Activated CD4-positive, alpha-beta memory T cell treated with anti-CD3 and anti-CD28 coated beads, Interleukin-2, amount 10 ng/mL, durations not matched to agents 7 days and 5 days (primary cell): Measurements from ENCODE around the gene GAL3ST1. TPM values are rescaled to one million over a fixed set of nuclear protein-coding genes. Genes with fewer than 3 reads are reported as not detected.
"Not testable (repeated sequence)": the region's sequence is repeated elsewhere in the genome, so short reads cannot be mapped to it uniquely, and the experiment has no call there.

ENCODE experiments used
- CTCF ChIA-PET: fragments of 350-600 bp; sonication (Branson Sonifier 250); formaldehyde crosslinking; loops from one replicate; lab custom pipeline; 2021; ENCODE audit warnings: antibody characterized with exemption, inconsistent platforms; lab: Charles Lee
- POLR2A ChIA-PET: fragments of 350-600 bp; sonication (Branson Sonifier 250); formaldehyde crosslinking; loops from one replicate; lab custom pipeline; 2021; ENCODE audit warnings: antibody characterized with exemption; lab: Charles Lee
- DNase-seq: peaks from one replicate; pipeline ENCODE4 v3.0.0-alpha.2; 2020
- H3K27ac Mint-ChIP-seq: one replicate; pipeline ENCODE4 v1.8.0; 2021; ENCODE audit warnings: mild to moderate bottlenecking, mixed read lengths
- H3K27me3 Mint-ChIP-seq: one replicate; pipeline ENCODE4 v1.8.0; 2021; ENCODE audit warnings: mixed read lengths
- H3K36me3 Mint-ChIP-seq: one replicate; pipeline ENCODE4 v1.8.0; 2021; ENCODE audit warnings: low read depth, mixed read lengths
- H3K4me1 Mint-ChIP-seq: one replicate; pipeline ENCODE4 v1.8.0; 2021; ENCODE audit warnings: mixed read lengths
- H3K4me3 Mint-ChIP-seq: one replicate; pipeline ENCODE4 v1.8.0; 2021; ENCODE audit warnings: mild to moderate bottlenecking, mixed read lengths
- H3K9me3 Mint-ChIP-seq: one replicate; pipeline ENCODE4 v1.8.0; 2021; ENCODE audit warnings: mixed read lengths
- total RNA-seq, 2 experiments: library from RNA; stranded (reverse); gene quantifications; one replicate each; pipeline ENCODE4 v1.2.3, GENCODE V29; 2021

GAL3ST1 gene
- total RNA-seq, 2 experiments from 2014 or later = not detected

- ChIA-PET CTCF (no interaction called here), POLR2A (no interaction called here)
- peaks cover 19% of the 10 kb centered on the region for H3K27me3 Mint-ChIP-seq
- no peaks in the 10 kb centered on the region for H3K9me3 Mint-ChIP-seq
- no peak for DNase-seq
- H3K27ac Mint-ChIP-seq = no peak overlapping the region
- H3K4me1 Mint-ChIP-seq = no peaks in the 10 kb centered on the region
- H3K4me3 Mint-ChIP-seq = no peak overlapping the region
- peaks cover 25% of the 10 kb centered on the region for H3K36me3 Mint-ChIP-seq
These were observed 1.4 kb downstream of the GAL3ST1 start for GRCh38 chr22:30572840-30573593.

- no peak overlapping the region for H3K27ac Mint-ChIP-seq
- peaks cover 19% of the 10 kb centered on the region for H3K27me3 Mint-ChIP-seq
- peaks cover 18% of the 10 kb centered on the region for H3K36me3 Mint-ChIP-seq
- no peaks in the 10 kb centered on the region for H3K9me3 Mint-ChIP-seq
- no peak for DNase-seq
- H3K4me1 Mint-ChIP-seq = no peaks in the 10 kb centered on the region
- ChIA-PET CTCF (no interaction called here), POLR2A (no interaction called here)
- no peak overlapping the region for H3K4me3 Mint-ChIP-seq
These were observed 2.3 kb downstream of the GAL3ST1 start for GRCh38 chr22:30572210-30572609.

GRCh38 chr22:30569674-30570202, 4.7 kb downstream of the GAL3ST1 start:
- Mint-ChIP-seq H3K27ac (no peak overlapping the region), H3K36me3 (no peaks in the 10 kb centered on the region), H3K27me3 (peaks cover 19% of the 10 kb centered on the region), H3K4me1 (no peaks in the 10 kb centered on the region), H3K4me3 (no peak overlapping the region), H3K9me3 (no peaks in the 10 kb centered on the region)
- ChIA-PET CTCF (interaction anchor here (0.7 kb wide), 1 partner anchor 85 kb away, joined by 3 read pairs; no protein-coding TSS in a partner anchor), POLR2A (no interaction called here)
- no peak for DNase-seq

- H3K36me3 Mint-ChIP-seq = no peaks in the 10 kb centered on the region
- H3K27ac Mint-ChIP-seq = no peak overlapping the region
- POLR2A ChIA-PET = no interaction called here
- no peaks in the 10 kb centered on the region for H3K4me1 Mint-ChIP-seq
- H3K27me3 Mint-ChIP-seq = peaks cover 12% of the 10 kb centered on the region
- H3K9me3 Mint-ChIP-seq = no peaks in the 10 kb centered on the region
- no peak overlapping the region for H3K4me3 Mint-ChIP-seq
- no peak for DNase-seq
- CTCF ChIA-PET = no interaction called here
These were observed 6.2 kb downstream of the GAL3ST1 start for GRCh38 chr22:30568137-30568805.

- H3K4me3 Mint-ChIP-seq, DNase-seq, H3K4me1 Mint-ChIP-seq, H3K9me3 Mint-ChIP-seq, CTCF ChIA-PET, POLR2A ChIA-PET, H3K36me3 Mint-ChIP-seq, H3K27ac Mint-ChIP-seq: not testable (repeated sequence)
- peaks cover 11% of the 10 kb centered on the region for H3K27me3 Mint-ChIP-seq
These were observed 7.2 kb downstream of the GAL3ST1 start for GRCh38 chr22:30567277-30567676.

GRCh38 chr22:30566125-30566524, 8.3 kb downstream of the GAL3ST1 start:
- H3K36me3 Mint-ChIP-seq = no peaks in the 10 kb centered on the region
- CTCF ChIA-PET = no interaction called here
- H3K27me3 Mint-ChIP-seq = peaks cover 11% of the 10 kb centered on the region
- H3K4me3 Mint-ChIP-seq = no peak overlapping the region
- POLR2A ChIA-PET = no interaction called here
- no peaks in the 10 kb centered on the region for H3K9me3 Mint-ChIP-seq
- no peaks in the 10 kb centered on the region for H3K4me1 Mint-ChIP-seq
- DNase-seq = no peak
- H3K27ac Mint-ChIP-seq = no peak overlapping the region

GRCh38 chr22:30565341-30565740, 9.1 kb downstream of the GAL3ST1 start:
- DNase-seq = no peak
- CTCF ChIA-PET = no interaction called here
- Mint-ChIP-seq H3K27me3 (peaks cover 10% of the 10 kb centered on the region), H3K4me3 (no peak overlapping the region), H3K27ac (no peak overlapping the region), H3K9me3 (no peaks in the 10 kb centered on the region), H3K36me3 (no peaks in the 10 kb centered on the region), H3K4me1 (no peaks in the 10 kb centered on the region)
- POLR2A ChIA-PET = no interaction called here

- Mint-ChIP-seq H3K27me3 (peaks cover 10% of the 10 kb centered on the region), H3K4me1 (no peaks in the 10 kb centered on the region), H3K9me3 (no peaks in the 10 kb centered on the region), H3K27ac (no peak overlapping the region), H3K4me3 (no peak overlapping the region), H3K36me3 (no peaks in the 10 kb centered on the region)
- ChIA-PET POLR2A (no interaction called here), CTCF (no interaction called here)
- no peak for DNase-seq
These were observed 9.7 kb downstream of the GAL3ST1 start for GRCh38 chr22:30564761-30565119.

GRCh38 chr22:30564045-30564760, 10.3 kb downstream of the GAL3ST1 start:
- H3K4me3 Mint-ChIP-seq = no peak overlapping the region
- no peaks in the 10 kb centered on the region for H3K4me1 Mint-ChIP-seq
- no peak for DNase-seq
- no peak overlapping the region for H3K27ac Mint-ChIP-seq
- CTCF ChIA-PET = no interaction called here
- POLR2A ChIA-PET = no interaction called here
- no peaks in the 10 kb centered on the region for H3K9me3 Mint-ChIP-seq
- H3K27me3 Mint-ChIP-seq = peaks cover 6% of the 10 kb centered on the region
- no peaks in the 10 kb centered on the region for H3K36me3 Mint-ChIP-seq

- H3K9me3 Mint-ChIP-seq = no peaks in the 10 kb centered on the region
These were observed 12.1 kb downstream of the GAL3ST1 start for GRCh38 chr22:30562366-30562765.

GRCh38 chr22:30561402-30562189, 12.9 kb downstream of the GAL3ST1 start:
- H3K9me3 Mint-ChIP-seq = no peaks in the 10 kb centered on the region
- no peaks in the 10 kb centered on the region for H3K36me3 Mint-ChIP-seq
- H3K4me1 Mint-ChIP-seq = no peaks in the 10 kb centered on the region
- CTCF ChIA-PET = no interaction called here
- H3K4me3 Mint-ChIP-seq = no peak overlapping the region
- DNase-seq = no peak
- POLR2A ChIA-PET = no interaction called here
- H3K27ac Mint-ChIP-seq = no peak overlapping the region
- no peaks in the 10 kb centered on the region for H3K27me3 Mint-ChIP-seq

More at GRCh38 chr22:30562366-30562765, 12.1 kb downstream of the GAL3ST1 start:
- CTCF ChIA-PET = no interaction called here
- no peak overlapping the region for H3K4me3 Mint-ChIP-seq
- POLR2A ChIA-PET = no interaction called here
- no peaks in the 10 kb centered on the region for H3K36me3 Mint-ChIP-seq
- DNase-seq = no peak
- H3K4me1 Mint-ChIP-seq = no peaks in the 10 kb centered on the region
- H3K27ac Mint-ChIP-seq = no peak overlapping the region
- H3K27me3 Mint-ChIP-seq = no peaks in the 10 kb centered on the region

- H3K27me3 Mint-ChIP-seq, H3K9me3 Mint-ChIP-seq, H3K27ac Mint-ChIP-seq, H3K4me1 Mint-ChIP-seq, H3K4me3 Mint-ChIP-seq, H3K36me3 Mint-ChIP-seq, CTCF ChIA-PET, POLR2A ChIA-PET: not testable (repeated sequence)
- peak; percentile 21 for DNase-seq
These were observed 13.7 kb downstream of the GAL3ST1 start for GRCh38 chr22:30560643-30561202.
